ENCODE data around the gene PZP. TPM values are rescaled to one million over a fixed set of nuclear protein-coding genes. Genes with fewer than 3 reads are reported as not detected.

Gene PZP
- total and polyA plus RNA-seq, 2 of the 8 experiments (the other 6 are each of a cell fraction or from before 2014, with no cell fraction given), result 0.08 TPM; not detected in 1

GRCh38 chr12:9114946-9115345 is 93.2 kb downstream of the PZP start (continued):
- TF ChIP-seq, protein P1, sequence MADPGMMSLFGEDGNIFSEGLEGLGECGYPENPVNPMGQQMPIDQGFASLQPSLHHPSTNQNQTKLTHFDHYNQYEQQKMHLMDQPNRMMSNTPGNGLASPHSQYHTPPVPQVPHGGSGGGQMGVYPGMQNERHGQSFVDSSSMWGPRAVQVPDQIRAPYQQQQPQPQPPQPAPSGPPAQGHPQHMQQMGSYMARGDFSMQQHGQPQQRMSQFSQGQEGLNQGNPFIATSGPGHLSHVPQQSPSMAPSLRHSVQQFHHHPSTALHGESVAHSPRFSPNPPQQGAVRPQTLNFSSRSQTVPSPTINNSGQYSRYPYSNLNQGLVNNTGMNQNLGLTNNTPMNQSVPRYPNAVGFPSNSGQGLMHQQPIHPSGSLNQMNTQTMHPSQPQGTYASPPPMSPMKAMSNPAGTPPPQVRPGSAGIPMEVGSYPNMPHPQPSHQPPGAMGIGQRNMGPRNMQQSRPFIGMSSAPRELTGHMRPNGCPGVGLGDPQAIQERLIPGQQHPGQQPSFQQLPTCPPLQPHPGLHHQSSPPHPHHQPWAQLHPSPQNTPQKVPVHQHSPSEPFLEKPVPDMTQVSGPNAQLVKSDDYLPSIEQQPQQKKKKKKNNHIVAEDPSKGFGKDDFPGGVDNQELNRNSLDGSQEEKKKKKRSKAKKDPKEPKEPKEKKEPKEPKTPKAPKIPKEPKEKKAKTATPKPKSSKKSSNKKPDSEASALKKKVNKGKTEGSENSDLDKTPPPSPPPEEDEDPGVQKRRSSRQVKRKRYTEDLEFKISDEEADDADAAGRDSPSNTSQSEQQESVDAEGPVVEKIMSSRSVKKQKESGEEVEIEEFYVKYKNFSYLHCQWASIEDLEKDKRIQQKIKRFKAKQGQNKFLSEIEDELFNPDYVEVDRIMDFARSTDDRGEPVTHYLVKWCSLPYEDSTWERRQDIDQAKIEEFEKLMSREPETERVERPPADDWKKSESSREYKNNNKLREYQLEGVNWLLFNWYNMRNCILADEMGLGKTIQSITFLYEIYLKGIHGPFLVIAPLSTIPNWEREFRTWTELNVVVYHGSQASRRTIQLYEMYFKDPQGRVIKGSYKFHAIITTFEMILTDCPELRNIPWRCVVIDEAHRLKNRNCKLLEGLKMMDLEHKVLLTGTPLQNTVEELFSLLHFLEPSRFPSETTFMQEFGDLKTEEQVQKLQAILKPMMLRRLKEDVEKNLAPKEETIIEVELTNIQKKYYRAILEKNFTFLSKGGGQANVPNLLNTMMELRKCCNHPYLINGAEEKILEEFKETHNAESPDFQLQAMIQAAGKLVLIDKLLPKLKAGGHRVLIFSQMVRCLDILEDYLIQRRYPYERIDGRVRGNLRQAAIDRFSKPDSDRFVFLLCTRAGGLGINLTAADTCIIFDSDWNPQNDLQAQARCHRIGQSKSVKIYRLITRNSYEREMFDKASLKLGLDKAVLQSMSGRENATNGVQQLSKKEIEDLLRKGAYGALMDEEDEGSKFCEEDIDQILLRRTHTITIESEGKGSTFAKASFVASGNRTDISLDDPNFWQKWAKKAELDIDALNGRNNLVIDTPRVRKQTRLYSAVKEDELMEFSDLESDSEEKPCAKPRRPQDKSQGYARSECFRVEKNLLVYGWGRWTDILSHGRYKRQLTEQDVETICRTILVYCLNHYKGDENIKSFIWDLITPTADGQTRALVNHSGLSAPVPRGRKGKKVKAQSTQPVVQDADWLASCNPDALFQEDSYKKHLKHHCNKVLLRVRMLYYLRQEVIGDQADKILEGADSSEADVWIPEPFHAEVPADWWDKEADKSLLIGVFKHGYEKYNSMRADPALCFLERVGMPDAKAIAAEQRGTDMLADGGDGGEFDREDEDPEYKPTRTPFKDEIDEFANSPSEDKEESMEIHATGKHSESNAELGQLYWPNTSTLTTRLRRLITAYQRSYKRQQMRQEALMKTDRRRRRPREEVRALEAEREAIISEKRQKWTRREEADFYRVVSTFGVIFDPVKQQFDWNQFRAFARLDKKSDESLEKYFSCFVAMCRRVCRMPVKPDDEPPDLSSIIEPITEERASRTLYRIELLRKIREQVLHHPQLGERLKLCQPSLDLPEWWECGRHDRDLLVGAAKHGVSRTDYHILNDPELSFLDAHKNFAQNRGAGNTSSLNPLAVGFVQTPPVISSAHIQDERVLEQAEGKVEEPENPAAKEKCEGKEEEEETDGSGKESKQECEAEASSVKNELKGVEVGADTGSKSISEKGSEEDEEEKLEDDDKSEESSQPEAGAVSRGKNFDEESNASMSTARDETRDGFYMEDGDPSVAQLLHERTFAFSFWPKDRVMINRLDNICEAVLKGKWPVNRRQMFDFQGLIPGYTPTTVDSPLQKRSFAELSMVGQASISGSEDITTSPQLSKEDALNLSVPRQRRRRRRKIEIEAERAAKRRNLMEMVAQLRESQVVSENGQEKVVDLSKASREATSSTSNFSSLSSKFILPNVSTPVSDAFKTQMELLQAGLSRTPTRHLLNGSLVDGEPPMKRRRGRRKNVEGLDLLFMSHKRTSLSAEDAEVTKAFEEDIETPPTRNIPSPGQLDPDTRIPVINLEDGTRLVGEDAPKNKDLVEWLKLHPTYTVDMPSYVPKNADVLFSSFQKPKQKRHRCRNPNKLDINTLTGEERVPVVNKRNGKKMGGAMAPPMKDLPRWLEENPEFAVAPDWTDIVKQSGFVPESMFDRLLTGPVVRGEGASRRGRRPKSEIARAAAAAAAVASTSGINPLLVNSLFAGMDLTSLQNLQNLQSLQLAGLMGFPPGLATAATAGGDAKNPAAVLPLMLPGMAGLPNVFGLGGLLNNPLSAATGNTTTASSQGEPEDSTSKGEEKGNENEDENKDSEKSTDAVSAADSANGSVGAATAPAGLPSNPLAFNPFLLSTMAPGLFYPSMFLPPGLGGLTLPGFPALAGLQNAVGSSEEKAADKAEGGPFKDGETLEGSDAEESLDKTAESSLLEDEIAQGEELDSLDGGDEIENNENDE (IDR thresholded peaks at IDR 0.05; ENCODE audit: insufficient replicate concordance, low read length), result no peak
- no peak for TF ChIP-seq FOSL1 (IDR thresholded peaks at IDR 0.05; ENCODE audit: insufficient read depth, low read depth, low read length)
- no peak for TF ChIP-seq MAFK (IDR thresholded peaks at IDR 0.05; ENCODE audit: low read depth, low read length)
- TF ChIP-seq CREB1 (IDR thresholded peaks at IDR 0.05), result no peak
- no peak for TF ChIP-seq EZH2 (IDR thresholded peaks at IDR 0.05; ENCODE audit: low read depth, low read length, severe bottlenecking)
- TF ChIP-seq SP4 (IDR thresholded peaks at IDR 0.05; ENCODE audit: low read length), result no peak
- no peak for TF ChIP-seq RAD21 (IDR thresholded peaks at IDR 0.05 in 1 of 2, conservative IDR thresholded peaks at IDR 0.05 in 1 of 2; ENCODE audit: low read depth in 2 of 2, low read length in 2 of 2)
- TF ChIP-seq, protein P2, sequence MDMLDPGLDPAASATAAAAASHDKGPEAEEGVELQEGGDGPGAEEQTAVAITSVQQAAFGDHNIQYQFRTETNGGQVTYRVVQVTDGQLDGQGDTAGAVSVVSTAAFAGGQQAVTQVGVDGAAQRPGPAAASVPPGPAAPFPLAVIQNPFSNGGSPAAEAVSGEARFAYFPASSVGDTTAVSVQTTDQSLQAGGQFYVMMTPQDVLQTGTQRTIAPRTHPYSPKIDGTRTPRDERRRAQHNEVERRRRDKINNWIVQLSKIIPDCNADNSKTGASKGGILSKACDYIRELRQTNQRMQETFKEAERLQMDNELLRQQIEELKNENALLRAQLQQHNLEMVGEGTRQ (IDR thresholded peaks at IDR 0.05; ENCODE audit: low read length), result no peak
- TF ChIP-seq ASH2L (IDR thresholded peaks at IDR 0.05; ENCODE audit: low read length), result no peak
